HFF-Myc (cell line): ENCODE measurements around the gene SUGT1.
A peak's percentile ranks its signal among the peaks of the same experiment; 100 is the strongest.

ENCODE experiments used
- DNase-seq: peaks from one replicate; pipeline ENCODE4 v3.0.0-alpha.2; 2011; ENCODE audit warnings: low read depth; ENCODE audit errors: extremely low read depth
- H3K4me3 ChIP-seq: replicated peaks from 2 replicates; pipeline ENCODE4 v1.5.1; 2011; ENCODE audit warnings: low read depth, mild to moderate bottlenecking, control low read depth, low read length
- TF ChIP-seq, protein P1 (sequence below): IDR thresholded peaks from 2 replicates; pipeline ENCODE4 v1.5.1; 2012; ENCODE audit warnings: mild to moderate bottlenecking, low read depth, low read length, control low read depth; ENCODE audit errors: missing control alignments

Gene SUGT1

DNA sequence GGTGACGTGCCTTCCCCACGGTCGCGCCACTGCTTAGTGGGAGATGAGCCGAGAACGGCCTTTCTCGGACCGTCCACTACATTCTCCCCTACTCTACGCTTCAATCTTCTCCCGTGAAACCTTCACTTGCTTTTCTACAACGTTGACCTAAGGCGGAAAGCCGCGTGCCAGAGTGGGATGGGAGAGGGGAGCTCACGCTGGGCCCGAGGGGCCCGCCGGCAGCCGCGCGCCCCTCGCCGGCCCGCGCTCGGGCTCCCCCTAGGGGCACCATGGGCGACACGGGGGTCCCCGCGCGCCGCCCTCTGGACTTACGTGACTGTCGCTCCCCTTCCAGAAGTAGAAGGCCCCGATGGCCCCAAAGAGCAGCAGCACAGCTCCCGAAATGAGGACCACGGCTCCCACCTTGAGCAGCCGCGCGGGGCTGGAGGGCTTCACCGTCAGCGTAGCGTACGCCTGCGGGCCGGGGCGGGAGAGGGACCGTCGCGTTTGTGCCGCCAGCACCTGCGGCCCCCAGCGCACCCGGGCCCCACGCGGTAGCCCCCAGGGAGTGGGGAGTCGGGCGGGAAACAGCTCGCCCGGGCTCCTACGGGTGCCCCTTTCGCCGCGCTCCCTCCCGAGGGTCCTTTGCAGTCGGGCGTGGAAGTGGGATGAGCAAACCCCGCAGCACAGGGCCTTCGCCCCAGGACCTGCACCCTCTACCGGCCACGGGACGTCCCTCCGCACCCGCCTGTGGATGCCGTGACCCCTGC lies 86.3 kb downstream of the SUGT1 start:
- TF ChIP-seq, protein P1, sequence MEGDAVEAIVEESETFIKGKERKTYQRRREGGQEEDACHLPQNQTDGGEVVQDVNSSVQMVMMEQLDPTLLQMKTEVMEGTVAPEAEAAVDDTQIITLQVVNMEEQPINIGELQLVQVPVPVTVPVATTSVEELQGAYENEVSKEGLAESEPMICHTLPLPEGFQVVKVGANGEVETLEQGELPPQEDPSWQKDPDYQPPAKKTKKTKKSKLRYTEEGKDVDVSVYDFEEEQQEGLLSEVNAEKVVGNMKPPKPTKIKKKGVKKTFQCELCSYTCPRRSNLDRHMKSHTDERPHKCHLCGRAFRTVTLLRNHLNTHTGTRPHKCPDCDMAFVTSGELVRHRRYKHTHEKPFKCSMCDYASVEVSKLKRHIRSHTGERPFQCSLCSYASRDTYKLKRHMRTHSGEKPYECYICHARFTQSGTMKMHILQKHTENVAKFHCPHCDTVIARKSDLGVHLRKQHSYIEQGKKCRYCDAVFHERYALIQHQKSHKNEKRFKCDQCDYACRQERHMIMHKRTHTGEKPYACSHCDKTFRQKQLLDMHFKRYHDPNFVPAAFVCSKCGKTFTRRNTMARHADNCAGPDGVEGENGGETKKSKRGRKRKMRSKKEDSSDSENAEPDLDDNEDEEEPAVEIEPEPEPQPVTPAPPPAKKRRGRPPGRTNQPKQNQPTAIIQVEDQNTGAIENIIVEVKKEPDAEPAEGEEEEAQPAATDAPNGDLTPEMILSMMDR, result peak; percentile 36
- no peak for DNase-seq
- H3K4me3 ChIP-seq, result no peak overlapping the region

DNA sequence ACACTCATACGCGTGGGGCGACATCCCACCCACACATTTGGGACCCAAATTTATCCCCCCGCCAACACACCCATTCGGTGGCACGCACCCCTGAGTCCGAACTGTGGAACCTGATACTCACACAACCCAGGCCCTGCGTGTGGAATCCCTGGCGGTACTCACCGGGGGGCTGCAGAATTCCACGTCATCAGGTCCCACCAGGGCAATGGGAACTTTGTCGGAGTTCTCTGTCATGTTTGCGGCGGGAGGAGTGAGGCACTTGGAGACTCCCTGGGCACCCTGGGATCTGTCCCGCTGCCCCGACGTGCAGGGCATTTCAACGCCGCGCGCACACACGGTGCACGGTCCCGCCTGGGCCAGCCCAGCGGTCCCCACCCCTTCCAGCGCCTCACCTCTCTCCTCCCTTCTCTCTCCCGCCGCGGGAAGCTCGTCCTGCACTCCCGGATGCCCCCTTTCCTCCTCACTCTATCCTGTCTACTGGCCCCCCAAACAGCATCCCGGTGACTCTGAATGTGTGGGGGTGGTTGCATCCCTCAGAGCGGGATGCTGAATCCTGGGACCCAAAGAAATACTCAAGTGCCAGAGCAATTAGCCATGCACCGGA lies 86.9 kb downstream of the SUGT1 start, which contains the start of gene CNMD:
Gene CNMD, minus strand, starts transcription at position 353 of the 604 bp plus-strand sequence. Its CDS starts 119 bp downstream, at position 234.
- DNase-seq, result no peak
- TF ChIP-seq, protein P1, result no peak
- no peak within 1 kb of the TSS for H3K4me3 ChIP-seq

DNA sequence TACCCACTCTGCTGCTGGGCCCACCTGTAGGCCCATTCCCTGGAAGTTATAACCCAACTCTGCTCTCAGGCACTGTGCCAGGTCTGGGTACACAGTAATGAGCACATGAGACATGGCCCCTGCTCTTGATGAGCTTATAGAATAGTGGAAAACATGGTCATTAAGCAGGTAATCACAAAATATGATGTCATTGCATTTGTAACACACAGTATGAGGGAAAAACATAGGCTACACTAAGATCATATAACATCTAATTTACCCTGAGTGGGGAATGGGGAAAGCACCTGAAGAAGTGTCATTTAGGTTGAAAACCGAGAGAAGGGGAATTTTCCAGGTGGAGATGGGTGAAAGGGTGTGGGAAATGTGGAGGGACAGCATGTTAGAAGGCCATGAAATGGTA lies 90.9 kb downstream of the SUGT1 start:
- DNase-seq, result no peak
- TF ChIP-seq, protein P1, result no peak
- no peak overlapping the region for H3K4me3 ChIP-seq

DNA sequence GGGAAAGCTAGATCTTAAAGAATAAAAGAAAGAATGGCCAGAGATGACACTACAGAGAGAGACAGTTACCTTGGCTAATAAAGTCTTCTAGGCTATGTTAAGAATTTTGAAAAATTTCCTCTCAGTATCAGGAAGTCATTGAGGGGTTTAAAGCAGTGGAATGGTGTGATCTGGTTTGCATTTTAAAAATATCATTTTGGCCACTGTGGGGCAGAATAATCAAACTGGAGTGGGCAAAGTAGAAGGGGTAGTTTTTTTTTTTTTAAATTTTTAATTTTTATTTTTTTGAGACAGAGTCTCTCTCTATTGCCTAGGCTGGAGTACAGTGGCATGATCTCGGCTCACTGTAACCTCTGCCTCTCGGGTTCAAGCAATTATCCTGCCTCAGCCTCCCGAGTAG lies 91.4 kb downstream of the SUGT1 start:
- DNase-seq, result no peak
- no peak overlapping the region for H3K4me3 ChIP-seq
- TF ChIP-seq, protein P1, result no peak

DNA sequence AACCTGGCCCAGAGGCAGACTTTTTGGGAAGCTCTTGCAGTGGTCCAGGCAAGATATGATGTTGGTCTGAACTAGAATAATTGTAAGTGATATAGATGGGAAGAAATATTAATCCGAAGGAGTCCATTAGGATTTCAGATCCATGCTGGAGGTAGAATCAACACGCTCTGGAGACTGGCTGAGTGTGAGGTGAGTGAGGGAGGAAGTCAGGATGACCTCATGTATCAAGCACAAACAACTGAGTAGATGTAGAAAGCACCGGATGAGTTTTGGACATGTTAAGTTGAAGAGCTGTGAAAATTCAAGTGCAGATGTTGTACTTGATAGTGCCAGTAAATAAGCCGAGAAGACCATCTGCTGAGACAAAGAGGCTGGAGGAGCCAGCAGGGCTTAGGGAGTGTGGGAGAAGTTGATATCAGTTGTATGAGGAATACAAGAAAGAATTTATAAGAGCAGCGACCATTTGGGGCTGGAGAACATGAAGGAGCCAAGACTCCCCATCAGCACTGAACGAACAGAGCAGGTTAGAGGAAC lies 92.3 kb downstream of the SUGT1 start:
- no peak for DNase-seq
- H3K4me3 ChIP-seq, result no peak overlapping the region
- TF ChIP-seq, protein P1, result no peak

DNA sequence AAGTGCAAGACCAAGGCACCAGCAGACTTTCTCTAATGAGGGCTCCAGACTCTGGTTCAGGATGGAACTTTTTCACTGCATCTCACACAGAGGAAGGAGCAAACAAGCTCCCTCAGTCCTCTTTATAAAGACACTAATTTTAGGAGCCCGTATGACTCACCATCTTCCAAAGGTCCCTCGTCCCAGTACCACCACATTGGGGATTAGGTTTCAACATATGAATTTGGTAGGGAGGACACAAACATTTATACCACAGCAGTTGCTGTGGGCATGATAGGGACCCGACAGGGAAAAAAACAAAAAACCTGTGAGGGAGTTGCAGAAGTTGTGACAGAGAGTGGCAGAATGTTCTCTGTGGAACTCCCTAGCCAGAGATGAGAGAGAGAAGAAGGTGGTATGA lies 93.5 kb downstream of the SUGT1 start:
- H3K4me3 ChIP-seq, result no peak overlapping the region
- TF ChIP-seq, protein P1, result no peak
- no peak for DNase-seq
